Activated T-cell treated with anti-CD3 and anti-CD28 coated beads, Interleukin-2, amount 50 U/mL, for 24 hours (primary cell): Measurements from ENCODE around the gene GSE1.
A peak's percentile ranks its signal among the peaks of the same experiment; 100 is the strongest.

ENCODE experiments used
- DNase-seq: peaks from one replicate; pipeline ENCODE4 v3.0.0-alpha.2; 2020
- H3K27ac Mint-ChIP-seq: 2 replicates; pipeline ENCODE4 v1.8.0; 2020; ENCODE audit warnings: mild to moderate bottlenecking, mixed read lengths
- H3K27me3 Mint-ChIP-seq: 2 replicates; pipeline ENCODE4 v1.8.0; 2020; ENCODE audit warnings: mixed read lengths
- H3K36me3 Mint-ChIP-seq: 2 replicates; pipeline ENCODE4 v1.8.0; 2020; ENCODE audit warnings: low read depth, mixed read lengths
- H3K4me1 Mint-ChIP-seq: 2 replicates; pipeline ENCODE4 v1.8.0; 2020; ENCODE audit warnings: low read depth, mixed read lengths
- H3K4me3 Mint-ChIP-seq: 2 replicates; pipeline ENCODE4 v1.8.0; 2020; ENCODE audit warnings: mild to moderate bottlenecking, moderate library complexity, mixed read lengths
- H3K9me3 Mint-ChIP-seq: 2 replicates; pipeline ENCODE4 v1.8.0; 2020; ENCODE audit warnings: mixed read lengths

Gene GSE1

GRCh38 chr16:85632709-85633437, 19.8 kb downstream of the GSE1 start:
- Mint-ChIP-seq H3K27me3 (no peaks in the 10 kb centered on the region), H3K4me3 (no peak overlapping the region), H3K9me3 (peaks cover 4% of the 10 kb centered on the region), H3K36me3 (peaks cover 11% of the 10 kb centered on the region), H3K27ac (no peak overlapping the region), H3K4me1 (peaks cover 6% of the 10 kb centered on the region)
- DNase-seq, result no peak

- H3K27me3 Mint-ChIP-seq, result no peaks in the 10 kb centered on the region
- no peak for DNase-seq
- H3K27ac Mint-ChIP-seq, result no peak overlapping the region
- no peak overlapping the region for H3K4me3 Mint-ChIP-seq
- H3K9me3 Mint-ChIP-seq, result peaks cover 4% of the 10 kb centered on the region
- peaks cover 11% of the 10 kb centered on the region for H3K36me3 Mint-ChIP-seq
- H3K4me1 Mint-ChIP-seq, result peaks cover 6% of the 10 kb centered on the region
Observed at GRCh38 chr16:85633438-85633743, 20.3 kb downstream of the GSE1 start.

- no peaks in the 10 kb centered on the region for H3K27me3 Mint-ChIP-seq
- no peak overlapping the region for H3K27ac Mint-ChIP-seq
- H3K4me3 Mint-ChIP-seq, result no peak overlapping the region
- DNase-seq, result no peak
- peaks cover 2% of the 10 kb centered on the region for H3K4me1 Mint-ChIP-seq
- peaks cover 4% of the 10 kb centered on the region for H3K9me3 Mint-ChIP-seq
- peaks cover 7% of the 10 kb centered on the region for H3K36me3 Mint-ChIP-seq
Observed at GRCh38 chr16:85633888-85634287, 20.8 kb downstream of the GSE1 start.

- Mint-ChIP-seq H3K9me3 (no peaks in the 10 kb centered on the region), H3K27ac (no peak overlapping the region), H3K27me3 (no peaks in the 10 kb centered on the region), H3K4me1 (no peaks in the 10 kb centered on the region), H3K36me3 (no peaks in the 10 kb centered on the region), H3K4me3 (no peak overlapping the region)
- no peak for DNase-seq
Observed at GRCh38 chr16:85634747-85635544, 21.8 kb downstream of the GSE1 start.

GRCh38 chr16:85635545-85636140, 22.5 kb downstream of the GSE1 start:
- H3K27me3 Mint-ChIP-seq, result no peaks in the 10 kb centered on the region
- no peaks in the 10 kb centered on the region for H3K4me1 Mint-ChIP-seq
- H3K27ac Mint-ChIP-seq, result no peak overlapping the region
- H3K36me3 Mint-ChIP-seq, result no peaks in the 10 kb centered on the region
- no peak for DNase-seq
- no peaks in the 10 kb centered on the region for H3K9me3 Mint-ChIP-seq
- H3K4me3 Mint-ChIP-seq, result no peak overlapping the region

GRCh38 chr16:85636234-85636812, 23.2 kb downstream of the GSE1 start:
- H3K27me3 Mint-ChIP-seq, result no peaks in the 10 kb centered on the region
- H3K4me1 Mint-ChIP-seq, result no peaks in the 10 kb centered on the region
- H3K4me3 Mint-ChIP-seq, result no peak overlapping the region
- DNase-seq, result no peak
- no peaks in the 10 kb centered on the region for H3K36me3 Mint-ChIP-seq
- no peak overlapping the region for H3K27ac Mint-ChIP-seq
- no peaks in the 10 kb centered on the region for H3K9me3 Mint-ChIP-seq

GRCh38 chr16:85637061-85637807, 24.1 kb downstream of the GSE1 start:
- Mint-ChIP-seq H3K4me3 (no peak overlapping the region), H3K27me3 (no peaks in the 10 kb centered on the region), H3K4me1 (no peaks in the 10 kb centered on the region), H3K36me3 (no peaks in the 10 kb centered on the region), H3K27ac (no peak overlapping the region), H3K9me3 (no peaks in the 10 kb centered on the region)
- DNase-seq, result no peak

GRCh38 chr16:85637808-85638647, 24.9 kb downstream of the GSE1 start:
- no peaks in the 10 kb centered on the region for H3K27me3 Mint-ChIP-seq
- no peaks in the 10 kb centered on the region for H3K9me3 Mint-ChIP-seq
- no peaks in the 10 kb centered on the region for H3K4me1 Mint-ChIP-seq
- no peak for DNase-seq
- H3K36me3 Mint-ChIP-seq, result no peaks in the 10 kb centered on the region
- no peak overlapping the region for H3K4me3 Mint-ChIP-seq
- H3K27ac Mint-ChIP-seq, result peak overlapping the region; percentile 37

GRCh38 chr16:85638695-85639409, 25.7 kb downstream of the GSE1 start:
- H3K27ac Mint-ChIP-seq, result peak overlapping the region; percentile 26
- H3K4me1 Mint-ChIP-seq, result no peaks in the 10 kb centered on the region
- H3K9me3 Mint-ChIP-seq, result no peaks in the 10 kb centered on the region
- no peaks in the 10 kb centered on the region for H3K27me3 Mint-ChIP-seq
- H3K4me3 Mint-ChIP-seq, result no peak overlapping the region
- no peak for DNase-seq
- no peaks in the 10 kb centered on the region for H3K36me3 Mint-ChIP-seq

- no peak for DNase-seq
- Mint-ChIP-seq H3K4me3 (no peak overlapping the region), H3K36me3 (no peaks in the 10 kb centered on the region), H3K9me3 (no peaks in the 10 kb centered on the region), H3K27ac (no peak overlapping the region), H3K27me3 (no peaks in the 10 kb centered on the region), H3K4me1 (peaks cover 5% of the 10 kb centered on the region)
Observed at GRCh38 chr16:85639529-85640253, 26.6 kb downstream of the GSE1 start.

- H3K27me3 Mint-ChIP-seq, result no peaks in the 10 kb centered on the region
- no peaks in the 10 kb centered on the region for H3K9me3 Mint-ChIP-seq
- H3K27ac Mint-ChIP-seq, result no peak overlapping the region
- peaks cover 9% of the 10 kb centered on the region for H3K4me1 Mint-ChIP-seq
- H3K4me3 Mint-ChIP-seq, result no peak overlapping the region
- H3K36me3 Mint-ChIP-seq, result no peaks in the 10 kb centered on the region
- no peak for DNase-seq
Observed at GRCh38 chr16:85640254-85640558, 27.1 kb downstream of the GSE1 start.

- no peak for DNase-seq
- Mint-ChIP-seq H3K27ac (no peak overlapping the region), H3K36me3 (no peaks in the 10 kb centered on the region), H3K4me1 (peaks cover 9% of the 10 kb centered on the region), H3K9me3 (no peaks in the 10 kb centered on the region), H3K27me3 (no peaks in the 10 kb centered on the region), H3K4me3 (no peak overlapping the region)
Observed at GRCh38 chr16:85640585-85640984, 27.5 kb downstream of the GSE1 start.

- Mint-ChIP-seq H3K27ac (no peak overlapping the region), H3K4me3 (no peak overlapping the region), H3K36me3 (no peaks in the 10 kb centered on the region), H3K9me3 (no peaks in the 10 kb centered on the region), H3K27me3 (no peaks in the 10 kb centered on the region), H3K4me1 (peaks cover 9% of the 10 kb centered on the region)
- no peak for DNase-seq
Observed at GRCh38 chr16:85641305-85641704, 28.2 kb downstream of the GSE1 start.
